Activated CD4-positive, CD25-positive, alpha-beta regulatory T cell treated with anti-CD3 and anti-CD28 coated beads, Interleukin-2, amount 50 U/mL, for 24 hours (primary cell): ENCODE measurements around the gene B3GALT5.

Experiments
- ATAC-seq, 2 donors: fragments of 150-1000 bp; cut with Tn5 transposase; one replicate each; pipeline ENCODE4 v1.10.0; 2021; ENCODE audit warnings: mild to moderate bottlenecking in 1 of 2, moderate library complexity in 1 of 2

Gene B3GALT5

GRCh38 chr21:39705849-39706248, 93.1 kb downstream of the B3GALT5 start:
- no peak for ATAC-seq

DNA sequence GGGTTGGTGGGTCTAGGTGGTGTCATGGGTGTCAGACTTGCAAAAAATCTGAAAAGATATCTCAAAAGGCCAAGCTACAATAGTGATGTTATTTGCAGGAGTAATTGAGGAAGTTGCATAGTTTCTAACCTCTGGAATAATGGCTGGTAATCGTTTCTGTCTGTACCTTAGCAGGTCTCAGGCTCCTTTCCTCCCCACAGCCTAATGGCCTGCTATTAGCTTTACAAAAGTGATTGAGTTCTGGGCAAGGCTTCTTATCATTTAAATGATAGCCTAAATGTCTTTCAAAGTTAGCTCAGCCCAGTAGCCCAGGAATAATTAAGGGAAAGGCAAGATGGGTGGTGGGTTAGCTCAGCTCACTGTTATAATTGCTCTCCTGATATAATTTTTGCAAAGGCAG, 94.6 kb downstream of the B3GALT5 start:
- ATAC-seq = no peak

- ATAC-seq = no peak
These were observed 98.1 kb downstream of the B3GALT5 start for GRCh38 chr21:39710866-39711265.

DNA sequence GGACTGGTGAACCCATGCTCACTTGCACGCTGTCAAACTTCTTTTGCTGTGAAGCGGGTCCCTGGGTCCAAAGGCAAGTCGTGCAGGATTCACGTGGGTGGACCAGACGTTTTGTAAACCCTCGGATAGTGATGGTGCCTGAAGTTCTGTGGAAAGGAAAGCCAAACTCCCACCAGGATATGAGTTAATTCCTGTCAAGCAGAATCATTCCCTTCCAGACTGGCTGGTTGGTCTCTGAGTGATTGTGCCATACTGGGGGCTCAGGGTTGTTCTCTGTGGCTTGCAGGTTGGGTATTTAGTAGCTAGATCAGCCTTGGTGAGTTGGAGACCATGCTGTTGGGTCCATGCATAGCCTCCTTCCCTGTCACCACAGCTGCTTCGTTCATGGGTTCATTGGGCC, 99.5 kb downstream of the B3GALT5 start:
- ATAC-seq = no peak

DNA sequence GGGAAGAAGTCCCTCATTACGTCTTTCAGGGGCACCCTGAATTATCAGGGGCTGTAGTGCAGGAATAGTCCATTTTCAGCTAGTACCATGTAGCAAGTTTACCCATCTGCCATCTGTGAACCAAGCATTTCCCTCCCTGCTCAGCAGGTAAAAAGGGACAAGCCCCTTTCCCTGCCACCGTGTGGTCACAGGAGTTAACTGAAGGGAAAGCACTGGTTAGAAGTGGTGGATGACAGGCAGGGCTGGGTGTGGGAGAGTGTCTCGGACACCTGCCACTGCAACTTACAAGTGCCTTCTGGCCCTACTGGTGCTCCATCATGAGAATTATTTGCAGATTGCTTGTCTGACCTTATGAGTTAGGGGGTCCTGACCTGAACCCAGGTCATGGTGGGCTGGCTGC, 100.2 kb downstream of the B3GALT5 start:
- ATAC-seq = no peak

- ATAC-seq = no peak
These were observed 101.2 kb downstream of the B3GALT5 start for GRCh38 chr21:39713905-39714304.

- no peak for ATAC-seq
These were observed 101.6 kb downstream of the B3GALT5 start for GRCh38 chr21:39714331-39714730.

GRCh38 chr21:39715804-39716397, 103.2 kb downstream of the B3GALT5 start:
- no peak for ATAC-seq

DNA sequence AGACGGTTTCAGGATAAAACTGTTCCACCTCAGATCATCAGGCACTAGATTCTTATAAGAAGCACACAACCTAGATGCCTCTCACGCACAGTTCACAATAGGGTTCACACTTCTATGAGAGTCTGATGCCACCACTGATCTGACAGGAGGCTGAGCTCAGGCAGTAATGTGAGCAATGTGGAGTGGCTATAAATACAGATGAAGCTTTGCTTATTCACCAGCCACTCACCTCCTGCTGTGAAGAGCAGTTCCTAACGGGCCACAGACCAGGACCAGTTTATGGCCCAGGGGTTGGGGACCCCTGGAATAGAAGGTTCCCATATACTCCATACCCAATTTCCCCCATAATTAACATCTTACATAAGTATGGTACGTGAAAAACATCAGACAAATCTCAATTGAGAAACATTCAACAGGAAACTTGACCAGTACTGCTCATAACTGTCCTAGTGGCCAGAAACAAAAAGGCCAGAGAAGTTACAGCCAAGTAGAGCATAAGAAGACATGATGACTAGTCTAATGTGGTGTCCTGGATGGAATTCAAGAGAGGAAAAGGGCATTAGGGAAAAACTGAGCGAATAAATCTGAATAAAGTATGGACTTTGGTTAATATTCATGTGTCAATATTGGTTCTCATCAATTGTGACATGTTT, 107.5 kb downstream of the B3GALT5 start:
- no peak for ATAC-seq

- no peak for ATAC-seq
These were observed 109.1 kb downstream of the B3GALT5 start for GRCh38 chr21:39721885-39722284.
